Right lobe of liver (tissue), 4 donors: ENCODE measurements around the gene BMP7.

ENCODE experiments used
- CTCF ChIP-seq, 4 donors: fragments of 200-600 bp in 3 of 4; fragments of 450-650 bp in 1 of 4; IDR thresholded peaks; one replicate each; pipeline versions ENCODE4 v1.5.1 to v1.8.0; 2016 to 2022; ENCODE audit warnings: antibody characterized with exemption in 4 of 4, mild to moderate bottlenecking in 2 of 4
- POLR2A ChIP-seq: fragments of 450-650 bp; IDR thresholded peaks from one replicate; pipeline ENCODE4 v1.6.1; 2017; ENCODE audit warnings: antibody characterized with exemption, mild to moderate bottlenecking
- donor health status: DM: no; HTN: no; CAD: no.
- donor health status: DM: no; HTN: no; CAD: no.
- donor health status: DM: no; HTN: yes; CAD: no.

- TF ChIP-seq CTCF (IDR thresholded peaks at IDR 0.05): no peak
- no peak for TF ChIP-seq POLR2A
Measured at GRCh38 chr20:57145089-57145631, 121.3 kb downstream of the BMP7 start.
